ENCODE data around the gene MINAR1. TPM values are rescaled to one million over a fixed set of nuclear protein-coding genes. Genes with fewer than 3 reads are reported as not detected.

Gene MINAR1
- total RNA-seq, 4 donors from 2014 or later: 0.05 to 1.1 (median 0.30) TPM

DNA sequence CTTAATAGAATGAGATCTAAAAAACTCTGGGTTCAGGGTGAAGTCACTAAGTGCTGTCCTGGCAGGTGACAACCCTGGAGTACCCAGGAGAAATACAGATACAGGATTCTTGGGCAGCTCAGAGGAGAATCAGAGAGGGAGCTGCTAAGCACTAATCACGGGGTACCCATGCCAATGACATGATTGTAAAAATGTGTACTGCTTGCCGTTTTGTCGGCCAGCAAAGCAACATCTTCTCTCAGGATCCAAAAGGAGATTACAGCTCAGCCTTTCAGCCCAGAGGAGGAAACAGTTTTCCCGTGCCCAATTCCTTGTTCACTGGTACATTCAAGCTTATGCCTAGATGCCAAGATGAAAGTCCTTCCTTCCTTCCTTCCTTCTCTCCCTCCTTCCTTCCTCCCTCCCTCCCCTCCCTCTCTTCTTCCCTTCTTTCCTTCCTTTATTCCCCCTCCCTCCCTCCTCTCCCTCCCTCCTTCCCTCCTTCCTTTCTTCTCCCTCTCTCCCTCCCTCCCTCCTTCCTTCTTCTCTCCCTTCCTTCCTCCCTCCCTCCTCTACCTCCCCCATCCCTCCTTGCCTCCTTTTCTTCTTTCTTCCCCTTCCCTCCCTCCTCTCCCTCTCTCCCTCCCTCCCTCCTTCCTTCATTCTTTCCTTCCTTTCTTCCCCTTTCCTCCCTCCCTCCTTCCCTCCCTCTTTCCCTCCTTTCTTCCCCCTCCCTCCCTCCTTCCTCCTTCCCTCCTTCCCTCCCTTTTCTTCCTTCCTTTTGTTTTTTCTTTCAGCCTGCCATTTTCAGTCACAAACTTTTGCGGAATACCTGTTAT is 4.1 kb upstream of the MINAR1 start:
- Histone ChIP-seq H3K27ac (no peak overlapping the region), H3K27me3 (peaks cover 18 to 58% (median 32%) of the 10 kb centered on the region in 3 donors), H3K4me1 (peaks cover 0 to 6% of the 10 kb centered on the region in 2 donors), H3K9me3 (no peaks in the 10 kb centered on the region), H3K36me3 (no peaks in the 10 kb centered on the region), H3K4me3 (no peak overlapping the region)
- in situ Hi-C loops (cut with MboI; ENCODE audit: low sequenced_read_pairs in 4 of 4): no loop called here
- TF ChIP-seq CTCF (IDR thresholded peaks at IDR 0.05 in 4 of 5, conservative IDR thresholded peaks at IDR 0.05 in 1 of 5) (no peak), POLR2A (IDR thresholded peaks at IDR 0.05) (no peak)
- DNase-seq (no peak), ATAC-seq (no peak)
- intact Hi-C loops (cut with DNase I; ENCODE audit: low total_unique reads): no loop called here

GRCh38 chr15:79430901-79431635 is 1.1 kb upstream of the MINAR1 start:
- ATAC-seq (no peak), DNase-seq (no peak)
- in situ Hi-C loops (cut with MboI; ENCODE audit: low sequenced_read_pairs in 4 of 4) (no loop called here), intact Hi-C loops (cut with DNase I; ENCODE audit: low total_unique reads) (no loop called here)
- Histone ChIP-seq H3K36me3 (no peaks in the 10 kb centered on the region), H3K4me3 (peak overlapping the region; percentile 50 to 55 (median 54)), H3K9me3 (no peaks in the 10 kb centered on the region), H3K27me3 (peaks cover 24 to 67% (median 39%) of the 10 kb centered on the region in 3 donors), H3K27ac (no peak overlapping the region), H3K4me1 (peaks cover 0 to 6% of the 10 kb centered on the region in 2 donors)
- no peak for TF ChIP-seq POLR2A (IDR thresholded peaks at IDR 0.05)

GRCh38 chr15:79432345-79433275 is 474 bp downstream of the MINAR1 start:
- H3K27me3 ChIP-seq: peaks cover 22 to 56% (median 37%) of the 10 kb centered on the region in 3 donors
- intact Hi-C loops (cut with DNase I; ENCODE audit: low total_unique reads): loop anchor here (2.0 kb wide), 1 partner anchor 52 kb away; no protein-coding TSS in a partner anchor
- peaks cover 0 to 6% of the 10 kb centered on the region in 2 donors for H3K4me1 ChIP-seq
- DNase-seq (no peak), ATAC-seq (no peak)
- TF ChIP-seq CTCF (IDR thresholded peaks at IDR 0.05 in 4 of 5, conservative IDR thresholded peaks at IDR 0.05 in 1 of 5) (no peak), POLR2A (IDR thresholded peaks at IDR 0.05) (no peak)
- in situ Hi-C loops (cut with MboI; ENCODE audit: low sequenced_read_pairs in 4 of 4): no loop called here
- H3K9me3 ChIP-seq: no peaks in the 10 kb centered on the region
- H3K27ac ChIP-seq: no peak overlapping the region
- no peaks in the 10 kb centered on the region for H3K36me3 ChIP-seq
- H3K4me3 ChIP-seq: peak overlapping the region; percentile 50 to 55 (median 54)

- H3K27ac ChIP-seq: no peak overlapping the region
- peaks cover 0 to 6% of the 10 kb centered on the region in 2 donors for H3K4me1 ChIP-seq
- in situ Hi-C loops (cut with MboI; ENCODE audit: low sequenced_read_pairs in 4 of 4): no loop called here
- DNase-seq: no peak
- intact Hi-C loops (cut with DNase I; ENCODE audit: low total_unique reads): loop anchor here (2.0 kb wide), 1 partner anchor 53 kb away; no protein-coding TSS in a partner anchor
- peaks cover 22 to 51% (median 32%) of the 10 kb centered on the region in 3 donors for H3K27me3 ChIP-seq
- no peaks in the 10 kb centered on the region for H3K9me3 ChIP-seq
- no peak for ATAC-seq
- no peak for TF ChIP-seq POLR2A (IDR thresholded peaks at IDR 0.05)
- no peak for TF ChIP-seq CTCF (IDR thresholded peaks at IDR 0.05 in 4 of 5, conservative IDR thresholded peaks at IDR 0.05 in 1 of 5)
- H3K36me3 ChIP-seq: no peaks in the 10 kb centered on the region
- no peak overlapping the region for H3K4me3 ChIP-seq
Measured at GRCh38 chr15:79433276-79433990, 1.3 kb downstream of the MINAR1 start.
